IMR-90 (cell line): ENCODE results near the gene LRP5. TPM values are rescaled to one million over a fixed set of nuclear protein-coding genes. Genes with fewer than 3 reads are reported as not detected.
"Not testable (repeated sequence)": the region's sequence is repeated elsewhere in the genome, so short reads cannot be mapped to it uniquely, and the experiment has no call there.

Source experiments
- ATAC-seq: fragments of 200-7000 bp; cut with Tn5 transposase; 2 replicates; pipeline ENCODE4 v1.9.1; 2020; ENCODE audit warnings: low read depth, mild to moderate bottlenecking, moderate library complexity
- BruUV-seq: library from RNA; stranded (reverse); fragments of 400-500 nt; replicated peaks from 2 replicates; lab custom pipeline; 2021; lab: Mats Ljungman, UMichigan
- CTCF ChIA-PET: fragments of 300-600 bp; formaldehyde crosslinking; extraction: SDS; loops from one replicate; lab custom pipeline; 2021; ENCODE audit warnings: antibody characterized with exemption; lab: Yijun Ruan, JAX
- POLR2A ChIA-PET: fragments of 300-600 bp; sonication (Branson Sonifier 250); formaldehyde crosslinking; loops from one replicate; lab custom pipeline; 2022; ENCODE audit warnings: antibody characterized with exemption; ENCODE audit not compliant: unreplicated experiment; lab: Charles Lee
- DNase-seq: peaks from one replicate; pipeline ENCODE4 v3.0.0; 2013
- H2AFZ ChIP-seq: replicated peaks from 2 replicates; pipeline ENCODE3; 2013; ENCODE audit warnings: low read length, mild to moderate bottlenecking; ENCODE audit not compliant: poor library complexity
- H2AK5ac ChIP-seq: 2 replicates; pipeline ENCODE4 v1.6.1; 2013; ENCODE audit warnings: low read depth, low read length, inconsistent platforms
- H2AK9ac ChIP-seq: replicated peaks from 2 replicates; pipeline ENCODE3; 2013; ENCODE audit warnings: mild to moderate bottlenecking, low read depth, low read length, moderate library complexity; ENCODE audit not compliant: poor library complexity
- H2BK120ac ChIP-seq: 2 replicates; pipeline ENCODE4 v1.6.1; 2013; ENCODE audit warnings: low read depth, low read length, inconsistent platforms
- H2BK15ac ChIP-seq: 3 replicates; pipeline ENCODE4 v1.6.1; 2013; ENCODE audit warnings: low read depth, low read length, inconsistent platforms
- H2BK20ac ChIP-seq: 2 replicates; pipeline ENCODE4 v1.6.1; 2013; ENCODE audit warnings: low read depth, mild to moderate bottlenecking, inconsistent platforms, low read length, moderate library complexity
- H2BK5ac ChIP-seq: 2 replicates; pipeline ENCODE4 v1.6.1; 2013; ENCODE audit warnings: mild to moderate bottlenecking, low read depth, low read length, inconsistent platforms; ENCODE audit not compliant: poor library complexity, severe bottlenecking
- H3K14ac ChIP-seq: replicated peaks from 2 replicates; pipeline ENCODE4 v1.6.1; 2013; ENCODE audit warnings: low read depth, low read length, inconsistent platforms
- H3K18ac ChIP-seq: 2 replicates; pipeline ENCODE4 v1.6.1; 2013; ENCODE audit warnings: low read depth, low read length, control low read depth
- H3K23ac ChIP-seq: 2 replicates; pipeline ENCODE4 v1.6.1; 2013; ENCODE audit warnings: low read depth, low read length, inconsistent platforms
- H3K27ac ChIP-seq: 2 replicates; pipeline ENCODE4 v1.5.1; 2013; ENCODE audit warnings: mild to moderate bottlenecking, control low read depth, low read length; ENCODE audit not compliant: insufficient read depth
- H3K27me3 ChIP-seq: 2 replicates; pipeline ENCODE4 v1.6.1; 2013; ENCODE audit warnings: low read length; ENCODE audit not compliant: control insufficient read depth, insufficient read depth
- H3K36me3 ChIP-seq: 2 replicates; pipeline ENCODE4 v1.6.1; 2013; ENCODE audit warnings: low read length, mixed read lengths; ENCODE audit not compliant: control insufficient read depth, insufficient read depth
- H3K4ac ChIP-seq: 2 replicates; pipeline ENCODE4 v1.6.1; 2013; ENCODE audit warnings: low read depth, low read length, inconsistent platforms
- H3K4me1 ChIP-seq: 2 replicates; pipeline ENCODE4 v1.6.1; 2013; ENCODE audit warnings: low read length, mixed read lengths; ENCODE audit not compliant: control insufficient read depth, insufficient read depth
- H3K4me2 ChIP-seq: 2 replicates; pipeline ENCODE4 v1.6.1; 2013; ENCODE audit warnings: low read depth, mild to moderate bottlenecking, control low read depth, low read length, moderate library complexity
- H3K4me3 ChIP-seq: 2 replicates; pipeline ENCODE4 v1.5.1; 2013; ENCODE audit warnings: low read depth, mild to moderate bottlenecking, control low read depth, low read length, moderate library complexity; ENCODE audit not compliant: insufficient read depth
- H3K56ac ChIP-seq: 2 replicates; pipeline ENCODE4 v1.6.1; 2013; ENCODE audit warnings: low read length, inconsistent platforms; ENCODE audit not compliant: insufficient read depth; ENCODE audit errors: extremely low read depth
- H3K79me1 ChIP-seq, 2 experiments: 2 replicates each; pipeline ENCODE4 v1.6.1; 2013; ENCODE audit warnings: low read length in 2 of 2, inconsistent platforms in 1 of 2, low read depth in 1 of 2
- H3K9ac ChIP-seq: 2 replicates; pipeline ENCODE4 v1.6.1; 2013; ENCODE audit warnings: low read depth, low read length, control low read depth
- H3K9me1 ChIP-seq: 2 replicates; pipeline ENCODE4 v1.6.1; 2013; ENCODE audit warnings: low read length, inconsistent platforms; ENCODE audit not compliant: insufficient read depth
- H3K9me3 ChIP-seq: 2 replicates; pipeline ENCODE4 v1.6.1; 2013; ENCODE audit warnings: low read length; ENCODE audit not compliant: control insufficient read depth, insufficient read depth
- H4K20me1 ChIP-seq: 2 replicates; pipeline ENCODE4 v1.6.1; 2013; ENCODE audit warnings: low read length, inconsistent platforms; ENCODE audit not compliant: insufficient read depth
- H4K5ac ChIP-seq: 2 replicates; pipeline ENCODE4 v1.6.1; 2013; ENCODE audit warnings: mild to moderate bottlenecking, low read depth, low read length, control low read depth
- H4K8ac ChIP-seq, 2 experiments: 2 replicates each; pipeline ENCODE4 v1.6.1; 2013; ENCODE audit warnings: low read depth in 2 of 2, low read length in 2 of 2, control low read depth in 1 of 2, inconsistent platforms in 1 of 2
- H4K91ac ChIP-seq: 2 replicates; pipeline ENCODE4 v1.6.1; 2013; ENCODE audit warnings: low read depth, low read length, inconsistent platforms; ENCODE audit not compliant: insufficient read depth
- WGBS, 2 experiments: methylation state at CpG; one replicate each; pipeline versions ENCODE4 v1.1.5 to v1.1.7; 2013; ENCODE audit warnings: missing lambda C conversion rate in 2 of 2; ENCODE audit not compliant: insufficient read length in 1 of 2; ENCODE audit errors: extremely low coverage in 2 of 2; 5-methylcytosine and 5-hydroxymethylcytosine counted together
- dilution Hi-C: fragments of 300-500 bp; cut with HindIII; formaldehyde crosslinking; loops from one replicate; pipeline ENCODE4 v1.14.3; 2018; ENCODE audit warnings: low sequenced_read_pairs; ENCODE audit not compliant: unreplicated experiment
- in situ Hi-C: fragments of 300-500 bp; cut with MboI; formaldehyde crosslinking; loops from 3 replicates; pipeline ENCODE4 v1.14.3; 2019; ENCODE audit warnings: low sequenced_read_pairs, inconsistent platforms, mixed read lengths
- intact Hi-C: fragments of 100-400 bp; cut with micrococcal nuclease; formaldehyde crosslinking; loops from 2 replicates; pipeline ENCODE4 v1.10.0; 2022
- polyA plus RNA-seq, 3 experiments: library from polyadenylated mRNA; depleted of rRNA; stranded (reverse); fragments of >200 nt; gene quantifications; 2 replicates each; pipeline ENCODE4 v1.2.3, GENCODE V29; 2012; ENCODE audit warnings: low replicate concordance in 1 of 3
- total RNA-seq: library from RNA; depleted of rRNA; stranded (reverse); fragments of >200 nt; gene quantifications from 2 replicates; pipeline ENCODE4 v1.2.3, GENCODE V29; 2012

The LRP5 gene
- total and polyA plus RNA-seq, 2 of the 4 experiments (the other 2 are of a cell fraction) = 10.4 to 15.0 TPM

DNA sequence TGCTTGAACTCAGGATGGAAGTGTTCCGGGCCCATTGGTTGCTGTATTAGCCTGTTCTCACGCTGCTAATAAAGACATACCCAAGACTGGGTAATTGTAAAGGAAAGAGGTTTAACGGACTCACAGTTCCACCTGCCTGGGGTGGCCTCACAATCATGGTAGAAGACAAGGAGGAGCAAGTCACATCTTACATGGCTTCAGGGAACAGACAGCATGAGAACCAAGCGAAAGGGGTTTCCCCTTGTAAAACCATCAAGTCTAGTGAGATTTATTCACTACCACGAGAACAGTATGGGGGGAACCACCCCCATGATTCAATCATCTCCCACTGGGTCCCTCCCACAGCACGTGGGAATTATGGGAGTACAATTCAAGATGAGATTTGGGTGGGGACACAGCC is 135.5 kb downstream of the LRP5 start:
- H2AFZ ChIP-seq, H3K4ac ChIP-seq, ATAC-seq, H3K27me3 ChIP-seq, H3K4me3 ChIP-seq, H3K9me1 ChIP-seq, H2BK20ac ChIP-seq, H2AK5ac ChIP-seq, DNase-seq, H3K27ac ChIP-seq, H3K14ac ChIP-seq, H4K8ac ChIP-seq, H2AK9ac ChIP-seq, H4K5ac ChIP-seq, dilution Hi-C loops, H3K23ac ChIP-seq, H3K4me2 ChIP-seq, H3K9me3 ChIP-seq, H3K18ac ChIP-seq, BruUV-seq, POLR2A ChIA-PET, H2BK120ac ChIP-seq, H2BK5ac ChIP-seq, H3K56ac ChIP-seq, H4K91ac ChIP-seq, H4K20me1 ChIP-seq, CTCF ChIA-PET, H3K79me1 ChIP-seq, in situ Hi-C loops, H3K4me1 ChIP-seq, H2BK15ac ChIP-seq, H3K9ac ChIP-seq: not testable (repeated sequence)
- intact Hi-C loops = loop anchor here (1.0 to 5.0 kb wide), 4 partner anchors 136 to 239 kb away; partner anchors contain the start of genes C11orf24 and LRP5
- H3K36me3 ChIP-seq = peaks cover 15% of the 10 kb centered on the region
- 100% methylated on average over 2 of the region's 6 CpGs; no CpG with 5 or more reads in 1 of the 2 experiments for WGBS, 2 experiments
